Body of pancreas (tissue), 4 donors: ENCODE data around the gene RILPL1. TPM values are rescaled to one million over a fixed set of nuclear protein-coding genes. Genes with fewer than 3 reads are reported as not detected.
A peak's percentile ranks its signal among the peaks of the same experiment; 100 is the strongest.
"Not testable (repeated sequence)": the region's sequence is repeated elsewhere in the genome, so short reads cannot be mapped to it uniquely, and the experiment has no call there.

Experiments
- ATAC-seq: fragments of 150-250 bp; one replicate; pipeline ENCODE4 v1.9.1; 2016
- DNase-seq, 4 donors: peaks; one replicate each; pipeline ENCODE4 v3.0.0-alpha.2; 2019
- H3K27ac ChIP-seq, 4 donors: fragments of 200-600 bp; sonication (generic); 1 replicate in 3 of 4; 2 replicates in 1 of 4; pipeline versions ENCODE4 v1.5.1 to v1.6.1; 2016 to 2019; ENCODE audit warnings: mild to moderate bottlenecking in 1 of 4, mixed read lengths in 1 of 4, moderate library complexity in 1 of 4
- H3K27me3 ChIP-seq, 2 donors: fragments of 200-600 bp; sonication (generic); one replicate each; pipeline ENCODE4 v1.6.0; 2016; ENCODE audit warnings: mild to moderate bottlenecking in 1 of 2
- H3K36me3 ChIP-seq, 2 donors: fragments of 200-600 bp; sonication (generic); replicated peaks in 1 of 2; 2 replicates each; pipeline ENCODE4 v1.5.1; 2016; ENCODE audit warnings: low read depth in 2 of 2; ENCODE audit not compliant: insufficient read depth in 1 of 2
- H3K4me1 ChIP-seq: fragments of 200-600 bp; sonication (generic); one replicate; pipeline ENCODE4 v1.6.0; 2016
- H3K4me3 ChIP-seq, 2 donors: fragments of 200-600 bp; sonication (generic); 1 replicate in 1 of 2; 2 replicates in 1 of 2; pipeline ENCODE4 v1.5.1; 2016 to 2019
- H3K9me3 ChIP-seq, 3 donors: fragments of 200-600 bp; sonication (generic); 1 replicate in 2 of 3; 2 replicates in 1 of 3; pipeline ENCODE4 v1.5.1; 2016
- CTCF ChIP-seq, 7 experiments: fragments of 450-650 bp in 4 of 7; fragments of 200-600 bp in 3 of 7; sonication (generic) in 3 of 7; IDR thresholded peaks; one replicate each; pipeline ENCODE4 v1.5.1; 2016 to 2019; ENCODE audit warnings: antibody characterized with exemption in 7 of 7
- POLR2A ChIP-seq, 3 donors: fragments of 450-650 bp; IDR thresholded peaks; one replicate each; pipeline ENCODE4 v1.6.1; 2016; ENCODE audit warnings: antibody characterized with exemption in 3 of 3, mild to moderate bottlenecking in 2 of 3
- WGBS, 2 donors: methylation state at CpG; one replicate each; pipeline ENCODE4 v1.1.5; 2017; 5-methylcytosine and 5-hydroxymethylcytosine counted together
- intact Hi-C: fragments of 100-400 bp; cut with DNase I; formaldehyde crosslinking; loops from one replicate; pipeline ENCODE4 v1.15.1; 2023
- total RNA-seq, 2 donors: library from RNA; depleted of rRNA; stranded (reverse); fragments of >200 nt; gene quantifications; one replicate each; pipeline ENCODE4 v1.1.0, GENCODE V29; 2016

Gene RILPL1
- total RNA-seq, 2 donors from 2014 or later: 4.3 to 4.9 TPM

- H3K4me1 ChIP-seq: peaks cover 11% of the 10 kb centered on the region
- DNase-seq: peak; percentile 69 to 85 (median 80)
- WGBS, 2 donors: 1% methylated on average over 34 to 48 of the region's 48 CpGs
- H3K36me3 ChIP-seq: no peaks in the 10 kb centered on the region
- ATAC-seq: peak; percentile 82
- H3K4me3 ChIP-seq: peak within 1 kb of the TSS; percentile 89 to 95
- TF ChIP-seq POLR2A (IDR thresholded peaks at IDR 0.05) (peak; percentile 37 to 81 (median 73)), CTCF (IDR thresholded peaks at IDR 0.05) (no peak)
- H3K27me3 ChIP-seq: no peaks in the 10 kb centered on the region
- no peaks in the 10 kb centered on the region for H3K9me3 ChIP-seq
- H3K27ac ChIP-seq: peak within 1 kb of the TSS; percentile 81 to 100 (median 100)
- intact Hi-C loops: no loop called here
Observed at GRCh38 chr12:123457980-123458779, 75.3 kb downstream of the RILPL1 start, which contains the start of gene SNRNP35. TSS of gene SNRNP35 (plus strand) at chr12:123458139. CDS start at chr12:123465541, 7,402 bp downstream.

GRCh38 chr12:123453165-123453564 is 80.4 kb downstream of the RILPL1 start:
- H3K4me1 ChIP-seq: no peaks in the 10 kb centered on the region
- H3K4me3 ChIP-seq: no peak overlapping the region
- H3K27ac ChIP-seq: no peak overlapping the region
- no peaks in the 10 kb centered on the region for H3K27me3 ChIP-seq
- ATAC-seq: peak; percentile 16
- intact Hi-C loops: no loop called here
- peak in 1 of 4 donors; percentile 30 for DNase-seq
- H3K36me3 ChIP-seq: no peaks in the 10 kb centered on the region
- TF ChIP-seq POLR2A (IDR thresholded peaks at IDR 0.05): no peak
- no peak for TF ChIP-seq CTCF (IDR thresholded peaks at IDR 0.05)
- 54 to 64% methylated on average over 3 of the region's 3 CpGs for WGBS, 2 donors
- no peaks in the 10 kb centered on the region for H3K9me3 ChIP-seq

- H3K9me3 ChIP-seq, H3K27ac ChIP-seq, H3K36me3 ChIP-seq, H3K4me3 ChIP-seq, H3K4me1 ChIP-seq, ATAC-seq, DNase-seq, intact Hi-C loops, H3K27me3 ChIP-seq: not testable (repeated sequence)
- WGBS, 2 donors: 36 to 89% methylated on average over 1 of the region's 1 CpG
Observed at GRCh38 chr12:123452276-123452550, 81.3 kb downstream of the RILPL1 start.

- WGBS, 2 donors: 77 to 81% methylated on average over 9 of the region's 9 CpGs
- H3K36me3 ChIP-seq: no peaks in the 10 kb centered on the region
- TF ChIP-seq CTCF (IDR thresholded peaks at IDR 0.05): no peak
- no peak for TF ChIP-seq POLR2A (IDR thresholded peaks at IDR 0.05)
- no peak overlapping the region for H3K27ac ChIP-seq
- DNase-seq (no peak), ATAC-seq (no peak)
- no peak overlapping the region for H3K4me3 ChIP-seq
- H3K27me3 ChIP-seq: no peaks in the 10 kb centered on the region
- no peaks in the 10 kb centered on the region for H3K9me3 ChIP-seq
- intact Hi-C loops: no loop called here
- peaks cover 8% of the 10 kb centered on the region for H3K4me1 ChIP-seq
Observed at GRCh38 chr12:123450636-123451035, 82.9 kb downstream of the RILPL1 start.

- H3K27ac ChIP-seq: no peak overlapping the region
- 83 to 84% methylated on average over 4 of the region's 4 CpGs for WGBS, 2 donors
- H3K27me3 ChIP-seq: no peaks in the 10 kb centered on the region
- no peak overlapping the region for H3K4me3 ChIP-seq
- TF ChIP-seq CTCF (IDR thresholded peaks at IDR 0.05) (no peak), POLR2A (IDR thresholded peaks at IDR 0.05) (no peak)
- no peak for DNase-seq
- no peaks in the 10 kb centered on the region for H3K9me3 ChIP-seq
- no peak for ATAC-seq
- H3K36me3 ChIP-seq: no peaks in the 10 kb centered on the region
- peaks cover 12% of the 10 kb centered on the region for H3K4me1 ChIP-seq
- intact Hi-C loops: no loop called here
Observed at GRCh38 chr12:123449856-123450255, 83.7 kb downstream of the RILPL1 start.
